Measurements from ENCODE around the gene LAMC3. TPM values are rescaled to one million over a fixed set of nuclear protein-coding genes. Genes with fewer than 3 reads are reported as not detected.
"Not testable (repeated sequence)": the region's sequence is repeated elsewhere in the genome, so short reads cannot be mapped to it uniquely, and the experiment has no call there.

Gene LAMC3
- total RNA-seq, 1 experiment from 2014 or later = not detected

DNA sequence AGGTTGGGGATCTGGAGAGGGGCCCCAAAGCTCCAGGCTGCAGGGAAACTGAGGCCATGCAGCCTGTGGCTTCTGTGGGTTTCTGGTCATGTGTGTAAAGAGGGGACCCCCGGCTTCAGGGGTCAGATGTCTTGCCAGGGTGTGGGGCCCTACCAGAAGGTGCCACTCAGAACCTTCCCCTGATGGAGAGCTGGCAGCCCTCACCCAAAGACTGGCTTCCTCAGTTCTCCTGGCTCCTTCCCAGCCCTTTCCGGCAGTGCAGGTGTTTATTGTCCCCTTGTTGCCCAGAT, 11.6 kb upstream of the LAMC3 start:
- Histone ChIP-seq H2AFZ (ENCODE audit: low read length) (no peak overlapping the region), H3K4me2 (ENCODE audit: low read depth, low read length, poor library complexity, severe bottlenecking) (no peak overlapping the region), H3K79me2 (ENCODE audit: low read length) (no peaks in the 10 kb centered on the region), H3K9me3 (ENCODE audit: low read length) (no peaks in the 10 kb centered on the region), H3K4me1 (ENCODE audit: low read length) (no peaks in the 10 kb centered on the region), H3K9ac (ENCODE audit: low read length) (no peak overlapping the region), H3K4me3 (ENCODE audit: low read length) (no peak overlapping the region), H4K20me1 (ENCODE audit: insufficient read depth, low read depth, low read length) (no peaks in the 10 kb centered on the region), H3K9me2 (replicated peaks; ENCODE audit: insufficient read depth, low read length) (no peaks in the 10 kb centered on the region), H3K36me3 (ENCODE audit: insufficient read depth, low read length) (no peaks in the 10 kb centered on the region), H3K27me3 (ENCODE audit: low read length) (no peaks in the 10 kb centered on the region), H3K27ac (ENCODE audit: low read length) (no peak overlapping the region)
- DNase-seq = no peak

DNA sequence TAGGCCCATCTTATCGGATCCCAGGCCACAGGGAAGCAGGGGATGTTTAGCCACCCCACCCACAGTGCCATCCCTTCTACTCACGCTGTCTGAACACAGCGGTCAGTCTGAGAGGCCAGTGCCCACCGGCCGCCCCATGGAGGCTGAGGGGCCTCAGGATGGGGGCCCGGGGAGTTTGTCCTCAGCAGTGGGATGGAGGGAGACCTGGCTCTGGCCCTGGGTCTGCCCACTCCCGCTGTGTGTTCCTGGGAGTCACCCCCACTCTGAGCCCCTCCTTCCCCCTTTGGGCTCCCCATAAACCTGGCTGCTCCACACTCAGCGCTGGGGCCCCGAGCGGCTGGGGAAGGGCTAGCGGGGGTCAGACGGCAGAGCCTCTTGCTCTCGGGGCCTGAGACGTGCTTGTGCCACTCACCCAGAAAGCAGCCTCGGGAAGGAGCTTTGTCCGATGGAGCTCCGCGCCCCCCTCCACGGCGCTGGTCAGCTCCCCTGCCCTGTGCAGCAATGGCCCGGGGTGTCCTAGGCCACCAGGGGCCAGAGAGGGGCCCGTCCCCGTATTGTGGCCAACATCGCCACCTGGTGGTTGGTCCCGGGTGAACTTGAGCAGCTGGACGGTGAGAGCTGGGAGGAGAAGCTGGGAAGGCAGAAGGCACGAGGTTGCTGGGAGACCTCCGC, 10.9 kb upstream of the LAMC3 start:
- Histone ChIP-seq H2AFZ (ENCODE audit: low read length) (no peak overlapping the region), H3K4me1 (ENCODE audit: low read length) (no peaks in the 10 kb centered on the region), H3K79me2 (ENCODE audit: low read length) (no peaks in the 10 kb centered on the region), H3K4me2 (ENCODE audit: low read depth, low read length, poor library complexity, severe bottlenecking) (no peak overlapping the region), H3K27me3 (ENCODE audit: low read length) (no peaks in the 10 kb centered on the region), H3K9ac (ENCODE audit: low read length) (no peak overlapping the region), H3K4me3 (ENCODE audit: low read length) (no peak overlapping the region), H3K36me3 (ENCODE audit: insufficient read depth, low read length) (no peaks in the 10 kb centered on the region), H3K9me3 (ENCODE audit: low read length) (no peaks in the 10 kb centered on the region), H3K9me2 (replicated peaks; ENCODE audit: insufficient read depth, low read length) (no peaks in the 10 kb centered on the region), H4K20me1 (ENCODE audit: insufficient read depth, low read depth, low read length) (no peaks in the 10 kb centered on the region), H3K27ac (ENCODE audit: low read length) (no peak overlapping the region)
- peak; percentile 85 for DNase-seq

DNA sequence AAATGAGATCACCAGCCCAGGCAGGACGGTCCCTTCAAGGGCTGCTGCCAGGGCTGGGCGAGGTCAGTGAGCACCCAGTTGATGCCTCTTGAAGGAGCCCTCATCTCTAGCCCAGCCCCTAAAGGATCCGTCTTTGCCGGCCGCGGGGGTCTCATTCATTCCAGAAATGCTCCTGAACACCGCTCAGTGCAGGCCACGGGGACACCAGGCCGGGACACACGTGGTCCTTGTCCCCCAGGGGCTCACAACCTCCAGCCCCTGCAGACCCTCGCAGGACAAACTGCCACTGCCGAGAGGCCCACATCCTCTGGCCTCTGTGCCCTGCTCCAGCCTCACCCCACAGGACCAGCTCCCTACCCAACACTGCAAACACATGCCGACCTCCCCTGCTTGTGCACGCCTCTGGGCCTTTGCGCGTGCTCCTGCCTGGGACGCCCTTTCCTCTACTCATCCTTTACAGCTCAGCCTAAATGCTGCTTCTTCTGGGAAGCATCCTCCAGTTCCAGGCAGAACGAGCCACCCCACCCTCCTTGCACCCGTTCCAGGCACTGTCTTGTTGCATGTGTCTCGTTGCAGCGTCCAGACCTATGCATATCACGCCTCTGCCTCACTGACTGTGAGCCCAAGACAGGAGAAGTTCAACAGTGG, 10.3 kb upstream of the LAMC3 start:
- H3K27ac ChIP-seq (ENCODE audit: low read length) = no peak overlapping the region
- no peaks in the 10 kb centered on the region for H3K9me3 ChIP-seq (ENCODE audit: low read length)
- H3K9ac ChIP-seq (ENCODE audit: low read length) = no peak overlapping the region
- H3K4me1 ChIP-seq (ENCODE audit: low read length) = no peaks in the 10 kb centered on the region
- no peak for DNase-seq
- H4K20me1 ChIP-seq (ENCODE audit: insufficient read depth, low read depth, low read length) = no peaks in the 10 kb centered on the region
- H3K4me3 ChIP-seq (ENCODE audit: low read length) = no peak overlapping the region
- no peaks in the 10 kb centered on the region for H3K27me3 ChIP-seq (ENCODE audit: low read length)
- no peaks in the 10 kb centered on the region for H3K36me3 ChIP-seq (ENCODE audit: insufficient read depth, low read length)
- no peak overlapping the region for H3K4me2 ChIP-seq (ENCODE audit: low read depth, low read length, poor library complexity, severe bottlenecking)
- no peaks in the 10 kb centered on the region for H3K79me2 ChIP-seq (ENCODE audit: low read length)
- H2AFZ ChIP-seq (ENCODE audit: low read length) = no peak overlapping the region
- no peaks in the 10 kb centered on the region for H3K9me2 ChIP-seq (replicated peaks; ENCODE audit: insufficient read depth, low read length)

DNA sequence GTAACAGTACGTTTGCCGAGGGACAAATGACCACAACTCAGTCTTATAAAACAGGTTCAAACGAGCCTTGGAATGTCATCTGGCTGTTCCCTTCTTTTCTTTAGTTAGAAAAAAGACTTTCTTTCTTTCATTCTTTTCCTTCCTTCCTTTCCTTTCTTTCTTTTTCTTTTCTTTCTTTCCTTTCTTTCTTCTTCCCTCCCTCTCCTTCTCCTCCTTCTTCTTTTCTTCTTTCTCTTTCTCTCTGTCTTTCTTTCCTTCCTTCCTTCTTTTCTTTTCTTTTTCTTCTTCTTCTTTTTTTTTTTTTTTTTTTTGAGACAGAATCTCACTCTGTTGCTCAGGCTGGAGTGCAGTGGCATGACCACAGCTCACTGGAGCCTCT, 9.7 kb upstream of the LAMC3 start:
- DNase-seq = no peak
- Histone ChIP-seq H3K36me3 (ENCODE audit: insufficient read depth, low read length) (no peaks in the 10 kb centered on the region), H2AFZ (ENCODE audit: low read length) (no peak overlapping the region), H3K4me2 (ENCODE audit: low read depth, low read length, poor library complexity, severe bottlenecking) (no peak overlapping the region), H3K27ac (ENCODE audit: low read length) (no peak overlapping the region), H3K9me2 (replicated peaks; ENCODE audit: insufficient read depth, low read length) (no peaks in the 10 kb centered on the region), H3K4me3 (ENCODE audit: low read length) (no peak overlapping the region), H3K9ac (ENCODE audit: low read length) (no peak overlapping the region), H3K4me1 (ENCODE audit: low read length) (no peaks in the 10 kb centered on the region), H3K27me3 (ENCODE audit: low read length) (no peaks in the 10 kb centered on the region), H4K20me1 (ENCODE audit: insufficient read depth, low read depth, low read length) (no peaks in the 10 kb centered on the region), H3K79me2 (ENCODE audit: low read length) (no peaks in the 10 kb centered on the region), H3K9me3 (ENCODE audit: low read length) (no peaks in the 10 kb centered on the region)

DNA sequence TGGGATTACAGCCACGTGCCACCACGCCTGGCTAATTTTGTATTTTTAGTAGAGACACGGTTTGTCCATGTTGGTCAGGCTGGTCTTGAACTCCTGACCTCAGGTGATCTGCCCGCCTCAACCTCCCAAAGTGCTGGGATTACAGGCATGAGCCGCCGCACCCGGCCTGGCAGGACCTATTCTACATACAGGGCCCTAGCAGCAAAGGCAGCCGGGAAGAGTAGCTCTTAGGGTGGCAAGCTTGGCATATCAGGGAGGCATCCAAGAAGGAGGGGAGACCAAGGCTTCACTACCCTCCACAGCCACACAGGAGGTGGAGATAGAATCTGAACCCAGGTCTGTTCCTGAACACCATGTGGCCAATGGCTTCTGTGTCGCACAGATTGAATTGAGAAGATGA, 8.4 kb upstream of the LAMC3 start:
- not testable (repeated sequence) for H4K20me1 ChIP-seq (ENCODE audit: insufficient read depth, low read depth, low read length); H3K9me3 ChIP-seq (ENCODE audit: low read length)

DNA sequence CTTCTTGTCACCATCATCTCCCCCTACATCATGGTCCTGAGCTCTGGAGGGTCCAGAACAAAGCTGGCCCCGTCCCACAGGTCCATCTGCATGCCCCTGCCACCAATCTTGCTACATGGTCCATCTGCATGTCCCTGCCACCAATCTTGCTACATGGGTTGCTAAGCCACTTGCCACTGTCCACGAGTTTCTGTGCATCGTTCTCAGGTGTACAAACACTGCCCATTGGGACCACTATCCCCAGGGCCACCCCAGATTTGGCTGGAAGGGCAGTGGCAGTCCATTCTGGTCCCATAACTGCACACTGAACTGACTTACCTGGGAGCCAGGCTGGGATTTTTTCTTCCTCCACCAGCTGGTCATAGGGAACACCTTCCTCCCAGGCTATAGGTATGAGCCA, 8.0 kb upstream of the LAMC3 start:
- no peak overlapping the region for H3K9ac ChIP-seq (ENCODE audit: low read length)
- H3K79me2 ChIP-seq (ENCODE audit: low read length) = no peaks in the 10 kb centered on the region
- H3K4me2 ChIP-seq (ENCODE audit: low read depth, low read length, poor library complexity, severe bottlenecking) = no peak overlapping the region
- no peaks in the 10 kb centered on the region for H3K4me1 ChIP-seq (ENCODE audit: low read length)
- no peak for DNase-seq
- H4K20me1 ChIP-seq (ENCODE audit: insufficient read depth, low read depth, low read length) = no peaks in the 10 kb centered on the region
- no peaks in the 10 kb centered on the region for H3K27me3 ChIP-seq (ENCODE audit: low read length)
- H3K9me3 ChIP-seq (ENCODE audit: low read length) = no peaks in the 10 kb centered on the region
- no peaks in the 10 kb centered on the region for H3K9me2 ChIP-seq (replicated peaks; ENCODE audit: insufficient read depth, low read length)
- no peak overlapping the region for H3K27ac ChIP-seq (ENCODE audit: low read length)
- no peaks in the 10 kb centered on the region for H3K36me3 ChIP-seq (ENCODE audit: insufficient read depth, low read length)
- no peak overlapping the region for H2AFZ ChIP-seq (ENCODE audit: low read length)
- no peak overlapping the region for H3K4me3 ChIP-seq (ENCODE audit: low read length)

More for the DNA sequence above, 8.4 kb upstream of the LAMC3 start:
- H3K4me2 ChIP-seq (ENCODE audit: low read depth, low read length, poor library complexity, severe bottlenecking); H3K36me3 ChIP-seq (ENCODE audit: insufficient read depth, low read length); H3K9ac ChIP-seq (ENCODE audit: low read length); H3K4me3 ChIP-seq (ENCODE audit: low read length); H3K4me1 ChIP-seq (ENCODE audit: low read length); DNase-seq; H2AFZ ChIP-seq (ENCODE audit: low read length); H3K27me3 ChIP-seq (ENCODE audit: low read length); H3K9me2 ChIP-seq (replicated peaks; ENCODE audit: insufficient read depth, low read length); H3K27ac ChIP-seq (ENCODE audit: low read length); H3K79me2 ChIP-seq (ENCODE audit: low read length): not testable (repeated sequence)

DNA sequence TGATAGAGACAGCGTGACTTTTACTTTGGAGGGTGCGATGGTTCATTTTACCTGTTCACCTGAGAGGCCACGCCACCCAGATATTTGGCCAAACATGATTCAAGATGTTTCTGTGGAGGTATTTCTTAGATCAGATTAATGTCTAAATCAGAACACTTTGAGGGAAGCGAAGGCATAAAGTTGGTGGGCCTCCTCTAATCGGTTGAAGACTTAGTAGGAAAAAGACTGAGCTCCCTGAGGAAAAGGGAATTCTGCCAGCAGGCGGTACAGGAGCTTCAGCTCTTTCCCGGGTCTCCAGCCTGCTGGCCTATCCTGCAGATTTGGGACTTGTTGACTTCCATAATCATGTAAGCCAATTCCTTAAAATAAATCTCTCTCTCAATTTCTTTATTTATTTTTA, 7.0 kb upstream of the LAMC3 start:
- Histone ChIP-seq H3K4me1 (ENCODE audit: low read length) (no peaks in the 10 kb centered on the region), H3K9me2 (replicated peaks; ENCODE audit: insufficient read depth, low read length) (no peaks in the 10 kb centered on the region), H3K9ac (ENCODE audit: low read length) (no peak overlapping the region), H3K79me2 (ENCODE audit: low read length) (no peaks in the 10 kb centered on the region), H3K9me3 (ENCODE audit: low read length) (no peaks in the 10 kb centered on the region), H3K4me2 (ENCODE audit: low read depth, low read length, poor library complexity, severe bottlenecking) (no peak overlapping the region), H3K27me3 (ENCODE audit: low read length) (no peaks in the 10 kb centered on the region), H3K27ac (ENCODE audit: low read length) (no peak overlapping the region), H3K4me3 (ENCODE audit: low read length) (no peak overlapping the region), H3K36me3 (ENCODE audit: insufficient read depth, low read length) (no peaks in the 10 kb centered on the region), H4K20me1 (ENCODE audit: insufficient read depth, low read depth, low read length) (no peaks in the 10 kb centered on the region), H2AFZ (ENCODE audit: low read length) (no peak overlapping the region)
- DNase-seq = no peak

DNA sequence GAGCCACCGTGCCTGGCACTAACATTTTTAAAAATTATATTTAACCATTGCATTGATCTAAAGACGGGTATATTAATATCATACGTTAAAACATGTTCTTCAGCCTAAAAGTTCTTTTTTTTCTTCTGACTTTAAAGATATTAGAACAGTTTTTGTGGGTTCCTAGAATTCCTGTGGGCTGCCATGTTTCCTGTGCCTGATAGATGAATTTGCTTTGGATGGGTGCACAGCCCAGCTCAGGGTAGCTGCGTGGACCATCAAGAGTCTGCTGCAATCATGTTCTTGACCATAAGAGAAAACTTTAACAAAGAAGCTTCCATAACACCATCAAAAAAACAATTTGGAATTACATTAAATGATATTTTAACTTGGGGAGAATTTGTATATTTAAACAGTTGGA, 2.4 kb upstream of the LAMC3 start:
- Histone ChIP-seq H3K9me3 (ENCODE audit: low read length) (no peaks in the 10 kb centered on the region), H3K4me1 (ENCODE audit: low read length) (no peaks in the 10 kb centered on the region), H2AFZ (ENCODE audit: low read length) (no peak overlapping the region), H3K27me3 (ENCODE audit: low read length) (no peaks in the 10 kb centered on the region), H4K20me1 (ENCODE audit: insufficient read depth, low read depth, low read length) (no peaks in the 10 kb centered on the region), H3K36me3 (ENCODE audit: insufficient read depth, low read length) (no peaks in the 10 kb centered on the region), H3K9ac (ENCODE audit: low read length) (no peak overlapping the region), H3K4me2 (ENCODE audit: low read depth, low read length, poor library complexity, severe bottlenecking) (no peak overlapping the region), H3K27ac (ENCODE audit: low read length) (no peak overlapping the region), H3K4me3 (ENCODE audit: low read length) (no peak overlapping the region), H3K79me2 (ENCODE audit: low read length) (no peaks in the 10 kb centered on the region), H3K9me2 (replicated peaks; ENCODE audit: insufficient read depth, low read length) (no peaks in the 10 kb centered on the region)
- DNase-seq = no peak

All from Karpas-422 (cell line).